A673 (cell line): Measurements from ENCODE around the gene SNX10. TPM values are rescaled to one million over a fixed set of nuclear protein-coding genes. Genes with fewer than 3 reads are reported as not detected.

ENCODE experiments used
- BruUV-seq: library from RNA; stranded (reverse); fragments of 400-500 nt; replicated peaks from 2 replicates; lab custom pipeline; 2021; lab: Mats Ljungman, UMichigan
- CTCF ChIA-PET: fragments of 300-600 bp; sonication (Branson Sonifier 250); formaldehyde crosslinking; loops from one replicate; lab custom pipeline; 2022; ENCODE audit warnings: antibody characterized with exemption; lab: Charles Lee
- POLR2A ChIA-PET: fragments of 300-600 bp; sonication (Branson Sonifier 250); formaldehyde crosslinking; loops from one replicate; lab custom pipeline; 2022; ENCODE audit warnings: antibody characterized with exemption; ENCODE audit not compliant: low non-redundant PET; lab: Charles Lee
- DNase-seq: peaks from one replicate; pipeline ENCODE4 v3.0.0-alpha.2; 2015; ENCODE audit warnings: low spot score
- H3K27ac ChIP-seq: fragments of 200-600 bp; sonication (generic); 2 replicates; pipeline ENCODE4 v1.5.1; 2016; ENCODE audit warnings: mixed run types, low read depth, mild to moderate bottlenecking, mixed read lengths, antibody characterized with exemption, low read length; ENCODE audit not compliant: poor library complexity, severe bottlenecking
- H3K27me3 ChIP-seq: fragments of 200-600 bp; sonication (generic); replicated peaks from 2 replicates; pipeline ENCODE4 v1.6.1; 2017; ENCODE audit warnings: mixed run types, low read depth, mild to moderate bottlenecking, mixed read lengths, antibody characterized with exemption, low read length; ENCODE audit not compliant: insufficient read depth, poor library complexity
- H3K36me3 ChIP-seq: fragments of 200-600 bp; sonication (generic); 2 replicates; pipeline ENCODE4 v1.6.1; 2016; ENCODE audit warnings: mixed run types, mild to moderate bottlenecking, mixed read lengths, antibody characterized with exemption, low read length; ENCODE audit not compliant: insufficient read depth, poor library complexity, severe bottlenecking
- H3K4me1 ChIP-seq: fragments of 200-600 bp; sonication (generic); 2 replicates; pipeline ENCODE4 v1.6.1; 2017; ENCODE audit warnings: mixed run types, mild to moderate bottlenecking, mixed read lengths, antibody characterized with exemption, low read length; ENCODE audit not compliant: insufficient read depth, poor library complexity, severe bottlenecking
- H3K4me3 ChIP-seq: fragments of 200-600 bp; sonication (generic); 2 replicates; pipeline ENCODE4 v1.5.1; 2016; ENCODE audit warnings: low read depth, mixed run types, mild to moderate bottlenecking, mixed read lengths, low read length; ENCODE audit not compliant: poor library complexity, severe bottlenecking
- H3K9me3 ChIP-seq: fragments of 200-600 bp; sonication (generic); 2 replicates; pipeline ENCODE4 v1.6.1; 2016; ENCODE audit warnings: mixed run types, low read depth, mild to moderate bottlenecking, mixed read lengths, antibody characterized with exemption, low read length; ENCODE audit not compliant: poor library complexity, severe bottlenecking
- EZH2 ChIP-seq: fragments of 200-600 bp; sonication (generic); IDR thresholded peaks from 2 replicates; pipeline ENCODE4 v1.6.1; 2017; ENCODE audit warnings: borderline replicate concordance, low read depth, mild to moderate bottlenecking, mixed read lengths, antibody characterized with exemption, low read length; ENCODE audit not compliant: poor library complexity, severe bottlenecking
- intact Hi-C: fragments of 100-400 bp; cut with micrococcal nuclease; formaldehyde crosslinking; loops from one replicate; pipeline ENCODE4 v1.10.0; 2022; ENCODE audit not compliant: unreplicated experiment
- total RNA-seq: library from RNA; stranded (reverse); gene quantifications from 2 replicates; pipeline ENCODE4 v1.2.3, GENCODE V29; 2021
- TF ChIP-seq, protein P1 (sequence below): fragments of 300-800, 200-600 bp; sonication (generic); conservative IDR thresholded peaks from 2 replicates; pipeline ENCODE4 v1.5.1; 2017; ENCODE audit warnings: low read depth, mild to moderate bottlenecking, antibody characterized with exemption, low read length, moderate library complexity, mixed read lengths

The SNX10 gene
- total RNA-seq, 1 experiment from 2014 or later = 1.1 TPM

GRCh38 chr7:26381476-26382353, 90.1 kb downstream of the SNX10 start:
- TF ChIP-seq, protein P1, sequence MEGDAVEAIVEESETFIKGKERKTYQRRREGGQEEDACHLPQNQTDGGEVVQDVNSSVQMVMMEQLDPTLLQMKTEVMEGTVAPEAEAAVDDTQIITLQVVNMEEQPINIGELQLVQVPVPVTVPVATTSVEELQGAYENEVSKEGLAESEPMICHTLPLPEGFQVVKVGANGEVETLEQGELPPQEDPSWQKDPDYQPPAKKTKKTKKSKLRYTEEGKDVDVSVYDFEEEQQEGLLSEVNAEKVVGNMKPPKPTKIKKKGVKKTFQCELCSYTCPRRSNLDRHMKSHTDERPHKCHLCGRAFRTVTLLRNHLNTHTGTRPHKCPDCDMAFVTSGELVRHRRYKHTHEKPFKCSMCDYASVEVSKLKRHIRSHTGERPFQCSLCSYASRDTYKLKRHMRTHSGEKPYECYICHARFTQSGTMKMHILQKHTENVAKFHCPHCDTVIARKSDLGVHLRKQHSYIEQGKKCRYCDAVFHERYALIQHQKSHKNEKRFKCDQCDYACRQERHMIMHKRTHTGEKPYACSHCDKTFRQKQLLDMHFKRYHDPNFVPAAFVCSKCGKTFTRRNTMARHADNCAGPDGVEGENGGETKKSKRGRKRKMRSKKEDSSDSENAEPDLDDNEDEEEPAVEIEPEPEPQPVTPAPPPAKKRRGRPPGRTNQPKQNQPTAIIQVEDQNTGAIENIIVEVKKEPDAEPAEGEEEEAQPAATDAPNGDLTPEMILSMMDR = no peak
- TF ChIP-seq EZH2 = no peak
- no peaks in the 10 kb centered on the region for H3K36me3 ChIP-seq
- ChIA-PET CTCF (no interaction called here), POLR2A (no interaction called here)
- DNase-seq = no peak
- H3K27me3 ChIP-seq = peaks cover 94% of the 10 kb centered on the region
- no peak overlapping the region for H3K4me3 ChIP-seq
- H3K9me3 ChIP-seq = no peaks in the 10 kb centered on the region
- BruUV-seq = no TSS peak
- H3K4me1 ChIP-seq = peaks cover 3% of the 10 kb centered on the region
- intact Hi-C loops = no loop called here
- no peak overlapping the region for H3K27ac ChIP-seq

DNA sequence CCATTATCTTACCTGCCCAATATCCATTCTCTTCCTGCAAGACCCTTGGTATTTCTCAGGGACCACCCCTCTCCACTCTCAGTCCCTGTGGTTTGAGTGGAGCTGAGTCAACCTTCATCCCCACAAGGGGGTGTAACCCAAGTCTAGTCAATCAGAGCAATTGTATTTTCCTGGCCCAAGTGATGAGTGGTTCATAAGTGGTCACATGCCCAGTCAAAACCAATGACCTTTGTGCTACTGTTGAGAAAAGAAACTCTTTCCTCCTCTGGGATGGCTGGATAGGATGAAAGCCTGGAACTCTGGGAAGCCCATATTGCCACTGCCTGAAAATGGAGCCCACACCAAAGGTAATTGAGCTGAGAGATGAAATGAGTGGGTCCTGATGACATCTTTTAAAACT, 93.6 kb downstream of the SNX10 start:
- no peak for DNase-seq
- POLR2A ChIA-PET = no interaction called here
- no peaks in the 10 kb centered on the region for H3K36me3 ChIP-seq
- H3K27me3 ChIP-seq = peaks cover 94% of the 10 kb centered on the region
- H3K27ac ChIP-seq = no peak overlapping the region
- BruUV-seq = no TSS peak
- no peak overlapping the region for H3K4me3 ChIP-seq
- H3K4me1 ChIP-seq = no peaks in the 10 kb centered on the region
- H3K9me3 ChIP-seq = no peaks in the 10 kb centered on the region
- intact Hi-C loops = no loop called here
- no peak for TF ChIP-seq EZH2
- TF ChIP-seq, protein P1 = no peak
- CTCF ChIA-PET = no interaction called here

DNA sequence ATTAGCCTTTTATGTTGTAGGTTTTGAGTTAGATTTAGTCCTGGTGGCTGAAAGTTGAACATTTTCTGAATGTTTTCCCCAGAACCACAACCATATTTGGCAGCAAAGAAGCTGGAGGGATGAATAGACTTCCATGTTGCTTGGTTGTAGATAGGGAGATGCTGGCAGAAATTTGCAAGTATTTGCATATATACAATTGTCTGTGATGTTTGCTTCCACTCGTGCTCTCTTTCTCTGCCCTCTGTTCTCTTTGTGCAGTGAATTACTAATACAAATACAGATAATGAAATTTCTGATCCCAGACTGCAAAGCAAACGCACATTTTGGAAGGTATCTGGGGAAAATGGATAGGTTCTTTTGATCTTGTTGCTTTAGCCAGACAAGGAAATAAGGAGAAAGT, 96.1 kb downstream of the SNX10 start:
- H3K9me3 ChIP-seq = no peaks in the 10 kb centered on the region
- DNase-seq = no peak
- no peaks in the 10 kb centered on the region for H3K4me1 ChIP-seq
- no peak overlapping the region for H3K27ac ChIP-seq
- ChIA-PET CTCF (no interaction called here), POLR2A (no interaction called here)
- TF ChIP-seq EZH2 = no peak
- TF ChIP-seq, protein P1 = no peak
- intact Hi-C loops = no loop called here
- BruUV-seq = no TSS peak
- H3K27me3 ChIP-seq = peaks cover 99% of the 10 kb centered on the region
- H3K36me3 ChIP-seq = no peaks in the 10 kb centered on the region
- H3K4me3 ChIP-seq = no peak overlapping the region
